GM08714 (cell line): Measurements from ENCODE around the gene ANAPC2.

Experiments used
- H3K4me3 ChIP-seq: fragments of 200-500 bp; sonication (Bioruptor generic); 2 replicates; pipeline ENCODE4 v1.5.1; 2014; ENCODE audit warnings: mild to moderate bottlenecking, low read length, inconsistent platforms
- ZNF274 ChIP-seq: IDR thresholded peaks from 2 replicates; pipeline ENCODE4 v1.6.1; 2012; ENCODE audit warnings: mild to moderate bottlenecking, low read depth, low read length

ANAPC2 gene

DNA sequence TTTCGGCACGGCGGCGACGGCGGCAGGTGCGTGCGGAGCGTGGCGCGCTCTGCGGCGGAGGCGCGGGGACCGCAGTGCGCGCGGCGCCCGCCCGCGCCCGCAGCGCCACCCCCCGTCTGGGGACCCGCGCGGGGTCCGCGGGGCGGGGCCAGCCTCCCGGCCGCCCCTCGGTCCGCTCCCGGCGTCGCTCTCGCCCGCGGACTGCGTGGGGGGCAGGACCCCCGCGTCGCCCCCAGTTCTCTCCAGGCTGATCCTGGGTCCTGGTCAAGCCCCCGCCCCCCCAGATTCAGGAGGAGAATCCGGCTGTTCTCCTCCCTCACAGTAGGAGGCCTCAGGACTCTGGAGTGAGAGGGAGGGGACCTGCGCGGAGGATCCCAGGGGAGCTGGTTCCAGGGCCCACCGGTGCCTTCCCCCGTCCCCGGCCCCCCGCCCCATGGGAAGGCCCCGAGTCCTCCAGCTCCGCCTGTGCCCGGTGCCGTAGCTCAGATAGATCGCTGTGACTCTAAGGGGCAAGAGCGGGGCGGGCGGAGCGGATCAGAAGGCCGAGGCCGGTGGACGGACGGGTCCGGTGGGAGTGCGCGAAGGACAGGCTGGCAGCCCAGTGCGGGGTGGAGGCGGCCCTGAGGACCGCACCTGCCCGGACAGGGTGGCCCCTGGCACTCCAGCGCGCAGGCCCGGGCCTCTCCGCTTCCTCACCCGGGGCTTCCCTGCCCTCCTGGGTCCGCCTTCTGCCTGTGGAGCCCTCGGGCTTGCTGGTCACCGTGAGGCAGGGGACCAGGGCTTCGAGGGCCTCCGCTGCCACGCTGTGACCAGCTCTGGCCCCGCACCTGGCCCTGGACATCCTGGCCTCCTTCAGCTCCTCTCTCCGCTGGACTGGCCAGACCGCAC is 34.1 kb upstream of the ANAPC2 start, which contains the start of gene RNF208:
Gene RNF208, minus strand, starts transcription at position 51 of the 888 bp plus-strand sequence. CDS start 1,028 bp downstream, outside the sequence.
- no peak for TF ChIP-seq ZNF274
- peak within 1 kb of the TSS; percentile 48; the same call in 1 of the 2 replicates for H3K4me3 ChIP-seq

GRCh38 chr9:137221506-137222111 is 33.2 kb upstream of the ANAPC2 start:
- no peak for TF ChIP-seq ZNF274
- H3K4me3 ChIP-seq, result no peak overlapping the region; the same call in 1 of the 2 replicates

- H3K4me3 ChIP-seq, result no peak overlapping the region
- TF ChIP-seq ZNF274, result no peak
These were observed 32.7 kb upstream of the ANAPC2 start for GRCh38 chr9:137221095-137221505.

DNA sequence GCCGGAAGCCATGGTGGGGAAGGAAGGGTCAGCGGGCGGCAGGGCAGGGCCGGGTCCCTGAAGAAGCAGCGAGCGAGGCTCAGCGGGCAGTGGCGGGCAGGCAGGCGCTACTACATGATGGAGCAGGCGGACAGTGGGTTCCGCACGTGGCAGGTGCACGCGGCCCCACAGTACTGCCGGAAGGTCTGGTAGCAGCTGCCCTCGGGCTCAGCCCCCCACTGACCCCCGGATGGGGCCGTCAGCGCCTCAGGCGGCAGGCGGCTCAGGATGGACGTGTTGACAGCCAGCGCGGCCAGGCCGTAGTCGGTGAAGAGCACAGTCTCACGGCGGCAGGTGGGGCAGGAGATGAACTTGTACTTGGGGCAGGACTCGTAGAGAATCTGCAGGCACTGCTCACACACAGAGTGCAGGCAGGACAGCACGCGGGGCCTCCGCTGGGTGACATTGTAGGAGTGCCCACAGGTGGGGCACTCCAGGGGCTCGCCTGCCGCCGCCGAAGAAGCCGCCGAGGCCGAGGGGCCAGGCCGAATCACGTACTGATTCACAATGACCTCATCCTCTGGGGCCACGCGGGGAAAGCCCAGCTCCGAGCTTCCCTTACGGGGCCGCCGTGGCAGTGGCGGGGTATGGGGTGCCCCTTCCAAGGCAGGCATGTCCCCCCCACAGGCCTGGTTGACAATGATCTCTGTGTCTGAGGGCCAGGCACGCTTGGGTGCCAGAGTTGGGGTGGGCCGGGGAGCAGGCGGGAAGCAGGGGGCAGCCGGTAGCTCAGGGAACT is 32.1 kb upstream of the ANAPC2 start:
- H3K4me3 ChIP-seq, result no peak overlapping the region
- TF ChIP-seq ZNF274, result no peak

GRCh38 chr9:137219757-137220316 is 31.5 kb upstream of the ANAPC2 start:
- H3K4me3 ChIP-seq, result no peak overlapping the region
- TF ChIP-seq ZNF274, result no peak

- H3K4me3 ChIP-seq, result no peak overlapping the region
- TF ChIP-seq ZNF274, result no peak
These were observed 30.5 kb upstream of the ANAPC2 start for GRCh38 chr9:137218754-137219271.

GRCh38 chr9:137218212-137218753 is 29.9 kb upstream of the ANAPC2 start:
- H3K4me3 ChIP-seq, result no peak overlapping the region
- no peak for TF ChIP-seq ZNF274

- no peak overlapping the region for H3K4me3 ChIP-seq
- TF ChIP-seq ZNF274, result no peak
These were observed 29.2 kb upstream of the ANAPC2 start for GRCh38 chr9:137217276-137218211.

DNA sequence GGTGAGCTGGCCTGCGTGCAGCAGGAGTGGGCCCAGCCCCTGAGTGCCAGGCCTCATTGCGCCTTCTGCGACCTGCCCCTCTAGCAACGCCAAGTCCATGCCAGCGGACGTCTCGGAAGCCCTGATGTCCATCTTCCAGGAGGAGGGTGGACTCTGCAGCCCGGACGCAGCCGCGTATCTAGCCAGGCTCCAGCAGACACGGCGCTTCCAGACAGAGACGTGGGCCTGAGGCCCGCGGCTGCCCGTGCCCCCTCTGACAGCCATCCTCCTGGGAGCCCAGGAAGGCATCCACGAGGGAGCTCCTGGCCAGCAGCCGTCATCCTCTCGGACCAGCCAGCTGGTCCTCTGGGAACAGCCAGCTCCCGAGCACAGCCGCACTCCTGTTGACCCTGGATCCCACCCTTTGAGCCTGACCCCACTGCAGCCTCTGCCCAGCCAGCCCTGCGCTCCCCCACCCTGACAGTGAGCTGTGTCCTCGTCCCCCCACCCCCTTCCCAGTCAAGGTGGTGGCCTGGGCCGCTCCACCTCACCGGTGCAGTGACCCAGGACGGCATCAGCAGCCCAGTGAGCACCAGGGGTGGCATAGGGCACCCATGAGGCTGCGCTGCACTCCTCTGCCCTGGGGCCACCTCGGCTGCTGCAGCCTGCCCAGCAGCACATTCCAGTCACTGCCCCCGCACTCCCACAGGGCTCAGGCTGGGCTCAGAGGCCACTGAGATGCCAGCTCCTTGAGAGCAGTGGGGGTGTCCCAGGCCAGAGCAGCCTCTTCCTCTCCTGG is 28.0 kb upstream of the ANAPC2 start:
- no peak overlapping the region for H3K4me3 ChIP-seq
- no peak for TF ChIP-seq ZNF274

GRCh38 chr9:137215196-137215986 is 27.0 kb upstream of the ANAPC2 start:
- H3K4me3 ChIP-seq, result no peak overlapping the region
- TF ChIP-seq ZNF274, result no peak

DNA sequence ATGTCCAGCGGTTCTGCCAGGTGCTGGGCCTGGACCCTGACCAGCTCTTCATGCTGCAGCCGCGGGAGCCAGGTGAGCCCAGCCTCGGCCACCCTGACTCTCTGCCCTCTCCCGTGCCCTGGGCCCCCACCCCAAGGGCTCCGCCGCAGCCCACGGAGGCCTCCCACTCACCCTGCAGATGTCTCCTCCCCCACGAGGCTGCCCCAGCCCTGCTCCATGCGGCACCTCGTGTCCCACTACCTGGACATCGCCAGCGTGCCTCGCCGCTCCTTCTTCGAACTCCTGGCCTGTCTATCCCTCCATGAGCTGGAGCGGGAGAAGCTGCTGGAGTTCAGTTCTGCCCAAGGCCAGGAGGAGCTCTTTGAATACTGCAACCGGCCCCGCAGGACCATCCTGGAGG is 26.3 kb upstream of the ANAPC2 start:
- H3K4me3 ChIP-seq, result no peak overlapping the region
- TF ChIP-seq ZNF274, result no peak
